WI38 (cell line): Measurements from ENCODE around the gene OR52W1.

ENCODE experiments used
- H3K4me3 ChIP-seq: 2 replicates; pipeline ENCODE4 v1.5.1; 2011; ENCODE audit warnings: low read depth, mild to moderate bottlenecking, control low read depth, low read length
- TF ChIP-seq, protein P1 (sequence below): IDR thresholded peaks from 2 replicates; pipeline ENCODE4 v1.5.1; 2012; ENCODE audit warnings: low read depth, mild to moderate bottlenecking, control low read depth, low read length

Gene OR52W1

DNA sequence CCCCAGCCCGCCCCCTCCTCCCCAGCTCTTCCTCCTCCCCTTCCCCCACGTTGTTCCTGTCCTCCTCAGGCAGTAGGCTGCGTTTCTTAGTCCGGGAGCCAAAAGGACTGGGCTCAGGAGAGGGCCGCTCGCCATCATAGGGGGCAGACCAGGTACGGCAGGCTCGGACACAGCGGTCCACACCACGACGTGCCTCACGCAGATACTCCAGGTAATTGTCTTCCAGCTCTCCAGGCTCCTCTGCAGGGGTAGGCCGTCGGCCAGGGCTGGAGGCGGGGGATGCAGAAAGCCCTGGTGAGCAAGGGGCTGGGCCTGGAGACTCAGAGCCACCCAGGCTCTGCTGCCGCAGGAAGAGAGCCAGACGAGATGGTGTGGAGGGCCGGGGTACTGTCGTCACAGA lies 18.7 kb downstream of the OR52W1 start:
- no peak overlapping the region for H3K4me3 ChIP-seq
- TF ChIP-seq, protein P1, sequence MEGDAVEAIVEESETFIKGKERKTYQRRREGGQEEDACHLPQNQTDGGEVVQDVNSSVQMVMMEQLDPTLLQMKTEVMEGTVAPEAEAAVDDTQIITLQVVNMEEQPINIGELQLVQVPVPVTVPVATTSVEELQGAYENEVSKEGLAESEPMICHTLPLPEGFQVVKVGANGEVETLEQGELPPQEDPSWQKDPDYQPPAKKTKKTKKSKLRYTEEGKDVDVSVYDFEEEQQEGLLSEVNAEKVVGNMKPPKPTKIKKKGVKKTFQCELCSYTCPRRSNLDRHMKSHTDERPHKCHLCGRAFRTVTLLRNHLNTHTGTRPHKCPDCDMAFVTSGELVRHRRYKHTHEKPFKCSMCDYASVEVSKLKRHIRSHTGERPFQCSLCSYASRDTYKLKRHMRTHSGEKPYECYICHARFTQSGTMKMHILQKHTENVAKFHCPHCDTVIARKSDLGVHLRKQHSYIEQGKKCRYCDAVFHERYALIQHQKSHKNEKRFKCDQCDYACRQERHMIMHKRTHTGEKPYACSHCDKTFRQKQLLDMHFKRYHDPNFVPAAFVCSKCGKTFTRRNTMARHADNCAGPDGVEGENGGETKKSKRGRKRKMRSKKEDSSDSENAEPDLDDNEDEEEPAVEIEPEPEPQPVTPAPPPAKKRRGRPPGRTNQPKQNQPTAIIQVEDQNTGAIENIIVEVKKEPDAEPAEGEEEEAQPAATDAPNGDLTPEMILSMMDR = no peak

DNA sequence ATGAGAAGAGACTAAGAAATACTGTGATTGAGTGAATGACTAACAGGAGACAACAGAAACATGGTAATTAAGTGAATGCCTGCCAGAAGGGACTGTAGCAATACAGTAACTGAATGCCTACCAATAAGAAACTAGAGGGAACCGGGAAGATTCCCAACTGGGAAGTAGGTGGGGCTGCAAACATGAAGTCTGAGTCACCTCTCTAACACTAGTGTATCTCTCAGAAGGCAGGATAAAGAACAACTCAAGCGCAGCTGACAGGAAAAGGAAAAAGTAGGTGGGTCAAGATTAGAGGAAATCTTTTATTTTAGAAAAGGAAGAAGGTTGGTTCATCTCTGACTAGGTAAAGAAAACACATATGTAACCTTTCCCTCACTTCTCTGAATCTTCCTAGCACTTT lies 20.3 kb downstream of the OR52W1 start:
- TF ChIP-seq, protein P1 = no peak
- H3K4me3 ChIP-seq = no peak overlapping the region

DNA sequence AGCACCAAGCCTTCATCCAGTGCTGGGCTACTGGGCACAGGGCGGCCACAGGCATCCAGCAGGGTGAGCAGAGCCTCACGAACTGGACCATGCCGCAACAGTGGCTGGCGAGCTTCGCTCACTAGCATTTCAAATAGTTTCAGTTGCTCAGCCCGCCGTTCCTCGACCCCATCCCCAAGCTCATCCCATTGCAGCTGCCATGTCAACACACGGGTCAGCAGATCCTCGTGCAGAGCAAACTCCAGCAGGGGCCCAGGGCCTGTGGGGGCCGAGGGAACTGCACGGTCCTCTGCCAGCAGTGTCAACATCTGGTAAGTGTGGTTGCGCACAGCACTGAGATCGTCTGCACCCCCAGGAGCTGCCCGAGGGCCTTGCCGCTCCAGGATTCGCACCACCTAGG lies 24.8 kb downstream of the OR52W1 start:
- TF ChIP-seq, protein P1 = no peak
- no peak overlapping the region for H3K4me3 ChIP-seq

DNA sequence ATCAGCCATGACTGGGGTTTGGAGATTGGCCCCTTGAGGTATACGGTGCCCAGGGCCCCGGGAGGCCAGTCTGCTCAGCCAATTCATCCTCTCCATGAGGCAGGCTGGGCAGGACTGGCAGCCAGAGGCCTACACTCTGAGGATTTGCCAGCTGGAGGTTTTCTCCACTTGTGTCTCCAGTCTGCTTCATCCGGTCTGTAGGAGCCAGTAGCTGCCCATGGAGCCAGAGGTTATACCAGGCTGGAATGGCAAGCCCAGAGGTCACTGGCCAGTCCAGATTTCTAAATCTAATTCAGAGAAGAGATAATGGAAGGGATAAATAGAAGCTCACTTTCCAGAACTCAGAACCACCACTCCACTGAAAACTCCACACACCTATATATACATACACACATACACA lies 25.4 kb downstream of the OR52W1 start:
- TF ChIP-seq, protein P1 = no peak
- H3K4me3 ChIP-seq = no peak overlapping the region

DNA sequence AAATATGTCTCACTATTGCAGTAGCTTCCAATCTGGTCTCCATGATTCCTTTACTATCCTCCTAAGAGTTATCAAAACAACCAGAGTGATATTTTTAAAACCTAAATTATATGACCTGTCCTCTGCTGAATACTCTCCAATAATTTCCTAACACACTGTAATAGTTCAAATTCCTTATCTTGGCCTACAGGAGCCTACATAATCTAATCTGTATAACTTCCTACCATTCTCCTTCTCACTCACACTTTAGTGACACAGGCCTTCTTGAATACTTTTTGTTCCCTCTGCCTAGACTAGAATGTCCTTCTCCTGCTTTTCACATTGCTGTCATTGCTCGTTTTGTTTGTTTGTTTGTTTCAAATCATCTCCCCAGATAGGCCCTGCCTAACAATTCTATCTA lies 26.0 kb downstream of the OR52W1 start:
- TF ChIP-seq, protein P1 = no peak
- H3K4me3 ChIP-seq = no peak overlapping the region

DNA sequence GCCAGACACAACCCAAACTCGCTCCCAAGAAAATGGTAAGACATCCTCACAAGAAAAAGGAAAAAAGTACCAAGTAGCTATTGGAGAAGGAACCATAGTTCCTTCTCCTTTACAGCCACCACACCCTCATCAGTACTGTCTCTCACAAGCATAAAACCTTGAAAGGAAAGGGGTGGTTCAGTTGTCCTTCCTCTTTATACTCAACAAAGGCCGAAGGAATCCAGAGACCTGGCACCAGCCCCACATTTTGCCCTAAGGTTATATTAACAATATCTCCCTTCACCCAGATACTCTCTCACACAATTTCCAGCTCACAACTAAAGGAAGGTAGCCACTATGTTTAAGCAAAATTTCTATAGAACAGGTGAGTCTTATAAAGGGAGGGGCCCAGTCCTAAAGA lies 26.9 kb downstream of the OR52W1 start:
- H3K4me3 ChIP-seq = no peak overlapping the region
- TF ChIP-seq, protein P1 = no peak

DNA sequence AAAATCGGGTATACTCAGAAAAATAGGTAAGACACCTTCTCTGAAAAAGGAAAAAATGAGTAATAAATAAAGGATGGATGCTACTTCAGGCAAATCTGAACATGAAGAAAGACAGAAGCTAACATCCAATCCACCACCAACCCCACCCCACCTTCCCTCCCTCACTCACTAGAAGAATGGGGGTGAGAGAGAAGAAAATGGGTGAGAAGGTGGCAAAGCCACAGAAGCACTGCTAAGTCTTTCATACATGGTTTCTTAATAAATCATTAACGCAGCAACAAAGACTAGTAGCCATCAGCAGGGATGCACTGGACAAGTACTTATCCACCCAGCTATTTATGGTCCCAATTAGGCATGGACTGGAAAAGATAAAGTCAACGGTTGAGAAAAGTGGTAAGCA lies 29.5 kb downstream of the OR52W1 start:
- TF ChIP-seq, protein P1 = no peak
- no peak overlapping the region for H3K4me3 ChIP-seq
